Astrocyte of the spinal cord (primary cell): ENCODE measurements around the gene KYNU.
A peak's percentile ranks its signal among the peaks of the same experiment; 100 is the strongest.
"Not testable (repeated sequence)": the region's sequence is repeated elsewhere in the genome, so short reads cannot be mapped to it uniquely, and the experiment has no call there.

Experiments used
- DNase-seq: peaks from one replicate; pipeline ENCODE4 v3.0.0; 2011; ENCODE audit warnings: low read depth, low spot score
- H3K4me3 ChIP-seq: 2 replicates; pipeline ENCODE4 v1.5.1; 2011; ENCODE audit warnings: low read depth, mild to moderate bottlenecking, low read length, moderate library complexity
- in situ Hi-C: cut with HindIII; loops from 2 replicates; pipeline ENCODE4 v1.10.0; 2017; ENCODE audit warnings: low sequenced_read_pairs
- TF ChIP-seq, protein P1 (sequence below): IDR thresholded peaks from 2 replicates; pipeline ENCODE4 v1.5.1; 2012; ENCODE audit warnings: low read depth, mild to moderate bottlenecking, low read length, inconsistent platforms

The KYNU gene

DNA sequence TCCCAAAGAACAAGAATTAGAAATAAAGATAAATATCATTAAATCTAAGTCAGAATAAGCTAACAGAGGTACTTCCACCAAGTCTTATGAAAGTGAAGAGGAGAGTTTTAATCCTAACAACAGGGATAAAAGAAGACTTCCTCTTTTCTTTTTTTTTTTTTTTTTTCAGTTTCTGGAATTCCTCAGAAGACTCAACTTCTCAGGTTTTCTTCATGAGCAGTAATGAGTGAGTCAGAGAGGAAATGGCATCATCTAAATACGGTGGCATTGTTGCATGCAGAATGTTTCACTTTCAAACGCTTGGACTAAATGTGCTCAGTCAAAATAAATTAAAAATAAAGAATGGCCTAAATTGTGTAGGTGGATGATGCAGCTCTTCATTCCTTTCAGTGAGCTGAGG lies 206.2 kb downstream of the KYNU start:
- TF ChIP-seq, protein P1, sequence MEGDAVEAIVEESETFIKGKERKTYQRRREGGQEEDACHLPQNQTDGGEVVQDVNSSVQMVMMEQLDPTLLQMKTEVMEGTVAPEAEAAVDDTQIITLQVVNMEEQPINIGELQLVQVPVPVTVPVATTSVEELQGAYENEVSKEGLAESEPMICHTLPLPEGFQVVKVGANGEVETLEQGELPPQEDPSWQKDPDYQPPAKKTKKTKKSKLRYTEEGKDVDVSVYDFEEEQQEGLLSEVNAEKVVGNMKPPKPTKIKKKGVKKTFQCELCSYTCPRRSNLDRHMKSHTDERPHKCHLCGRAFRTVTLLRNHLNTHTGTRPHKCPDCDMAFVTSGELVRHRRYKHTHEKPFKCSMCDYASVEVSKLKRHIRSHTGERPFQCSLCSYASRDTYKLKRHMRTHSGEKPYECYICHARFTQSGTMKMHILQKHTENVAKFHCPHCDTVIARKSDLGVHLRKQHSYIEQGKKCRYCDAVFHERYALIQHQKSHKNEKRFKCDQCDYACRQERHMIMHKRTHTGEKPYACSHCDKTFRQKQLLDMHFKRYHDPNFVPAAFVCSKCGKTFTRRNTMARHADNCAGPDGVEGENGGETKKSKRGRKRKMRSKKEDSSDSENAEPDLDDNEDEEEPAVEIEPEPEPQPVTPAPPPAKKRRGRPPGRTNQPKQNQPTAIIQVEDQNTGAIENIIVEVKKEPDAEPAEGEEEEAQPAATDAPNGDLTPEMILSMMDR = no peak
- peak; percentile 83 for DNase-seq
- H3K4me3 ChIP-seq = no peak overlapping the region
- in situ Hi-C loops = no loop called here

DNA sequence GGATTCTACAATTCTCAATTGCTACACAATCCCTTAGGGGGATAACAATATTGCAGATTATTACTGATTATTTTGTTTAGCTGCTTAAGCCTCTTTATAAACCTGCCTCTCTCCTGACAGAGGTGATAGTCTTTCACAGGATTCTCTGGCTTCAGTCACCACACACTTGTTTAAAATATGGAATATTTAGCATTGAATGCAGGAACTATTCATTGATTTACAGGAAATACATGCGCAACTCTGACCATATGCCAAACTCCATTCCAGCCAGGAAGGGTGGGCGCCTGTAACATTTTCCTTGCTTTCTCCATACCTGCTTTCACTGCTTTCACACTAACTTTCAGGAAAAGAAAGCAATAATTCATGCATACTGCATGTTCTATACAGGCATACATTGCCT lies 207.0 kb downstream of the KYNU start:
- no peak for DNase-seq
- no peak overlapping the region for H3K4me3 ChIP-seq
- in situ Hi-C loops = no loop called here
- TF ChIP-seq, protein P1 = no peak

DNA sequence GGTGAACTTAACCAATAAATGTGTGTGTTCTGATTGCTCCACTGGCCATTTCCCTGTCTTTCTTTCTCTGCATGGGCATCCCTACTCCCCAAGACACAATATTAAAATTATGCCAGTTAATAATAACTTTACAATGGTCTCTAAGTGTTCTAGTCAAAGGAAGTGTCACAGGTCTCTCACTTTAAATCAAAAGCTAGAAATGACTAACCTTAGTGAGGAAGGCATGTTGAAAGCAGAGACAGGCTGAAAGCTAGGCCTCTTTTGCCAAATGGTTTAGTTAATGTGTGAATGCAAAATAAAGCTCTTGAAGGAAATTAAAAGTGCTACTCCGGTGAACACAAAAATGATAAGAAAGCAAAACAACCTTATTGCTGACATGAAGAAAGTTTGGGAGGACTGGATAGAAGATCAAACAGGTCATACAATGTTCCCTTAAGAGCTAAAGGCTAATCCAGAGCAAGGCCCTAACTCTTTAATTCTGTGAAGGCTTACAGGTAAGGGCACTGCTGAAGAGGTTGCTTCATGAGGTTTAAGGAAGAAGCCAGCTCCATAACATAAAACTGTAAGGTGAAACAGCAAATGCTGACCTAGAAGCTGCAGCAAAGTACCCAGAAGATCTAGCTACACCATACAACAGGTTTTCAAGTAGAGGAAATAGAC lies 207.8 kb downstream of the KYNU start:
- TF ChIP-seq, protein P1 = no peak
- in situ Hi-C loops = no loop called here
- DNase-seq = no peak
- no peak overlapping the region for H3K4me3 ChIP-seq

DNA sequence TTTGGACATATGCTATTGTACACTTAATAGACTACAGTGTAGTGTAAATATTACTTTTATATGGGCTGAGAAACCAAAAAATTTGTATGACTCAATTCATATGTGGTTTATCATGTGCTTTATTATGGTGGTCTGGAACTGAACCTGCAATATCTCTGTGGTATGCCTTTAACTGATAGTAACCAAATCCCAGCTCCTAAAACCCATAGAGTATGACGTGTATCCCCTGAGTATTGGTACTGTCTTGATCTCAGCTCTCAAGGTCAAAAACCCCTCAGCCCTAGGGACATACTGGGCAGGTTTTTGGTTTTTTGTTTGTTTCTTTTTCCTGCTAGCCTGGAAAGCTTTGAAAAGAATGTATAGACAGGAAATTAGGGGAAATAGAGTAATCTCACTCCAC lies 209.6 kb downstream of the KYNU start:
- no peak for DNase-seq
- TF ChIP-seq, protein P1 = no peak
- in situ Hi-C loops = no loop called here
- no peak overlapping the region for H3K4me3 ChIP-seq

DNA sequence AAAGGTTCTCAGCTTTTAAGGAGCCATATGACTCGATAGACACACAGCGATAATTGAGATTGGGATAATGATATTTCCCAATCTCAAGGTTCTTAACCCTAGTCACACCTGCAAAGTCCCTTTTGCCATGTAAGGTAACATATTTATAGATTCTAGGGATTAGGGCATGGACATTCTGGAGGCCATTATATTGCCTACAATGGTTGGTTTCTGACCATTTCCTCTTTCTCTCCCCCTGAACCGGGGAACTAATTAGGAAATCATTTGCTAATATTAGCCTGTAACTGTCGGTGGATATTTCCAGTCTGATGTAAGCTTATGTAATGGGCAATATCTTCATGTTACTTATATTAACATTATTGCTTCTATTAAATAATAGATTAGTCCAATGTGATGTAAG lies 210.9 kb downstream of the KYNU start:
- H3K4me3 ChIP-seq = no peak overlapping the region
- no peak for DNase-seq
- in situ Hi-C loops = no loop called here
- TF ChIP-seq, protein P1 = no peak

DNA sequence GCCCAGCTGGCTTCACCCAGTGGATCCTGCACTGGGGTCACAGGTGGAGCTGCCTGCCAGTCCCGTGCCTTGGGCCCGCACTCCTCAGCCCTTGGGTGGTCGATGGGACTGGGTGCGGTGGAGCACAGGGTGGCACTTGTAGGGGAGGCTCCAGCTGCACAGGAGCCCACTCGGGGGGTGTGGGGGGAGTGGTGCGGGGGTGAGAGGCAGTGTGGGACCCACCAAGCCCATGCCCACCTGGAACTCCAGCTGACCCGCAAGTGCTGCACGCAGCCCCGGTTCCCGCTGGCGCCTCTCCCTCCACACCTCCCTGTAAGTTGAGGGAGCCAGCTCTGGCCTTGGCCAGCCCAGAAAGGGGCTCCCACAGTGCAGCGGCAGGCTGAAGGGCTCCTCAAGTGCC lies 212.1 kb downstream of the KYNU start:
- in situ Hi-C loops, H3K4me3 ChIP-seq, DNase-seq: not testable (repeated sequence)
